RWPE1 (cell line): Measurements from ENCODE around the gene MOCOS.
A peak's percentile ranks its signal among the peaks of the same experiment; 100 is the strongest.

Source experiments
- CTCF ChIA-PET: fragments of 350-600 bp; sonication (Branson Sonifier 250); formaldehyde crosslinking; extraction: SDS; loops from one replicate; lab custom pipeline; 2021; lab: Yijun Ruan, JAX
- POLR2A ChIA-PET: fragments of 400-600 bp; formaldehyde crosslinking; extraction: SDS; loops from one replicate; lab custom pipeline; 2020; ENCODE audit warnings: antibody characterized with exemption; ENCODE audit not compliant: low non-redundant PET; lab: Yijun Ruan, JAX
- DNase-seq: peaks from one replicate; pipeline ENCODE4 v3.0.0; 2012; ENCODE audit warnings: low spot score
- H3K27ac ChIP-seq: fragments of 450-650 bp; 2 replicates; pipeline ENCODE4 v1.5.1; 2017
- CTCF ChIP-seq: fragments of 450-650 bp; conservative IDR thresholded peaks from 2 replicates; pipeline ENCODE4 v1.5.1; 2017; ENCODE audit warnings: low read depth, mild to moderate bottlenecking

The MOCOS gene

GRCh38 chr18:36284268-36284667, 97.0 kb downstream of the MOCOS start:
- POLR2A ChIA-PET: no interaction called here
- no peak for DNase-seq
- no peak overlapping the region for H3K27ac ChIP-seq
- TF ChIP-seq CTCF: no peak
- CTCF ChIA-PET: interaction anchor here (0.7 to 1.4 kb wide), 3 partner anchors 188 to 267 kb away, joined by 3 to 6 read pairs (median 4); no protein-coding TSS in a partner anchor

DNA sequence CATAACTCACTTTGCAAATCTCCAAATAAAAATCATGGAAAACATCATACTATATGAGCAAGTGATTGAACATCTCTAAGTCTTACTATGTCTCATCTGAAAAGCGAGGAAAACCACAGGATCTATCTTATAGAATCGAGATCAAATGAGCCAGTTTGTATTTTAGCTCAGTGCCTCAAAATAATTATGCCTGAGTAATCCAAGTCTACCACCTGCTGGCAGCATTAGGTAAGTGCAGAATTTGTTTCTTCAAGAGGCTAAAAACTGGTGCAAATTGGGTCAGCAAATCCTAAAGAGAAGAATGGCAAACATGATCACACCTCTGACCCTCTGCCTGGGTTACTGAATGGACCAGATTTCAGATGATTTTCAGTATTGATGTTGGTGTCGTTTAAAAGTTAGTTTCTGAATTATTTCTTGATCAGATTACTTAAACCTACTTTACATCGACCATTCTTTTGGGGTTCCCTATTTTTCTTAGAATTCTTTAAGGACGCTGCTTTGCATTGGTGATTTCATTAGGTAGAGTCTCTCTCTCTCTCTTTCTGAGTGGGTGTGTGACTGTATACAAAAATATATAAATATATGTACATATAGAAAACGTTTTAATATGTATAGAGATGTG, 97.5 kb downstream of the MOCOS start:
- H3K27ac ChIP-seq: no peak overlapping the region
- POLR2A ChIA-PET: no interaction called here
- CTCF ChIA-PET: interaction anchor here (0.7 to 1.0 kb wide), 3 partner anchors 189 to 267 kb away, joined by 3 to 6 read pairs (median 3); no protein-coding TSS in a partner anchor
- DNase-seq: peak; percentile 20
- peak; percentile 87 for TF ChIP-seq CTCF

DNA sequence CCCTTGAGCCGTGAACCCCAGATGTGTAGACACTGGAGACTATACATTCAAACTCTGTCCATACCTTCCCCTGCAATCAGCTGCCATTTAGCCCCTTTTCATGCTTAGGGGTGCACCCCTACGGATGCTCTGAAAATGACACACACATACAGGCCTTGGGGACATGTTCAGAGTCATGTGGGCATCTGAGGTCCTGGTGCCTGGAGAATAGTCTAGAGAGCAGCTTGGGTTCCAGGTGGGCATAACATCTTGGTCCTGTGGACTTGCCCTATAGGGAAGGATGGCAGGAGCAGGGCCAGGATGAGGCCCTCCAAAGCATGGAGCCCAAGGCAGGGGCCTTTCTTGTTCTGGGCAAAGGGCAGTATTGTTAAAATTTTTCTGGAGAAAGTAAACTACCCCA, 100.4 kb downstream of the MOCOS start:
- POLR2A ChIA-PET: no interaction called here
- CTCF ChIA-PET: no interaction called here
- no peak for TF ChIP-seq CTCF
- DNase-seq: no peak
- H3K27ac ChIP-seq: no peak overlapping the region

- no peak for TF ChIP-seq CTCF
- no peak for DNase-seq
- ChIA-PET POLR2A (no interaction called here), CTCF (no interaction called here)
- no peak overlapping the region for H3K27ac ChIP-seq
Measured at GRCh38 chr18:36288689-36289088, 101.4 kb downstream of the MOCOS start.

GRCh38 chr18:36294031-36294430, 106.7 kb downstream of the MOCOS start:
- no peak overlapping the region for H3K27ac ChIP-seq
- ChIA-PET CTCF (interaction anchor here (0.6 to 0.7 kb wide), 2 partner anchors 101 to 105 kb away, joined by 3 read pairs; no protein-coding TSS in a partner anchor), POLR2A (no interaction called here)
- DNase-seq: no peak
- TF ChIP-seq CTCF: no peak

DNA sequence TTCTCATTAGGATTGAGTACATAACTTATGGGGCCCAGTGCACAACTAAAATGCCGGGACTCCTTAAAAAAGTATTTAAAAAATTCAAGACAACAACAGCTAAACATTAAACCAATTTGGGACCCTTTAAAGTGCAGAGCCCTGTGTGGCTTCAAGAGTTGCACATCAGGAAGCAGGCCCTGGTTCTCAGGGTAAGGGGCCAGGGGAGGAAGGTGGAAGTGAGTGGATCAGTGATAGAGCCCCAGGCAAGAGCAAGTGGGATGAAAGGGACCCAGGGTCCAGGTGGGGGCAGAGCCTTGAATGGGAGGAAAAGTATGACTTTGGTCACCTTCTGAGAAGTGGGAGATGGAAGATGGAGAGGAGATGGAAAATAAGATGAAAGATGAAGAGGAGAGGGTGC, 107.9 kb downstream of the MOCOS start:
- ChIA-PET CTCF (no interaction called here), POLR2A (no interaction called here)
- no peak overlapping the region for H3K27ac ChIP-seq
- TF ChIP-seq CTCF: no peak
- no peak for DNase-seq
